ENCODE results near the gene TPR. TPM values are rescaled to one million over a fixed set of nuclear protein-coding genes. Genes with fewer than 3 reads are reported as not detected.
"Not testable (repeated sequence)": the region's sequence is repeated elsewhere in the genome, so short reads cannot be mapped to it uniquely, and the experiment has no call there.

TPR gene
- total RNA-seq, 1 donor, result 68.8 TPM

- Histone ChIP-seq H3K27me3 (ENCODE audit: insufficient read depth, low read length) (no peaks in the 10 kb centered on the region), H3K36me3 (ENCODE audit: insufficient read depth, low read length) (peaks cover 68% of the 10 kb centered on the region), H3K27ac (ENCODE audit: low read depth, low read length) (no peak overlapping the region), H2AFZ (ENCODE audit: low read length) (no peak overlapping the region), H3K4me2 (ENCODE audit: insufficient read depth, low read length) (no peak overlapping the region), H3K79me2 (ENCODE audit: insufficient read depth, low read length) (no peaks in the 10 kb centered on the region), H3K4me1 (ENCODE audit: insufficient read depth, low read length) (no peaks in the 10 kb centered on the region), H4K20me1 (ENCODE audit: insufficient read depth, low read length) (no peaks in the 10 kb centered on the region), H3K4me3 (ENCODE audit: insufficient read depth, low read length) (no peak overlapping the region), H3K9me3 (ENCODE audit: low read depth, low read length) (no peaks in the 10 kb centered on the region)
- TF ChIP-seq CTCF (IDR thresholded peaks at IDR 0.05; ENCODE audit: extremely low read depth, low read depth, low read length), result no peak
- DNase-seq (ENCODE audit: insufficient read length, low spot score, missing footprints), result no peak
Observed at GRCh38 chr1:186390925-186391324, 15.9 kb upstream of the TPR start.

- Histone ChIP-seq H3K36me3 (ENCODE audit: insufficient read depth, low read length) (peaks cover 68% of the 10 kb centered on the region), H3K79me2 (ENCODE audit: insufficient read depth, low read length) (peaks cover 7% of the 10 kb centered on the region)
Observed at GRCh38 chr1:186386725-186387383, 11.8 kb upstream of the TPR start.

GRCh38 chr1:186375929-186376319 is 871 bp upstream of the TPR start:
- Histone ChIP-seq H3K36me3 (ENCODE audit: insufficient read depth, low read length) (peaks cover 29% of the 10 kb centered on the region), H3K4me3 (ENCODE audit: insufficient read depth, low read length) (peak overlapping the region; percentile 89), H3K4me2 (ENCODE audit: insufficient read depth, low read length) (peak overlapping the region; percentile 83), H4K20me1 (ENCODE audit: insufficient read depth, low read length) (peaks cover 6% of the 10 kb centered on the region), H3K27me3 (ENCODE audit: insufficient read depth, low read length) (no peaks in the 10 kb centered on the region), H2AFZ (ENCODE audit: low read length) (peak overlapping the region; percentile 91), H3K4me1 (ENCODE audit: insufficient read depth, low read length) (peaks cover 17% of the 10 kb centered on the region), H3K9me3 (ENCODE audit: low read depth, low read length) (no peaks in the 10 kb centered on the region), H3K79me2 (ENCODE audit: insufficient read depth, low read length) (peaks cover 78% of the 10 kb centered on the region), H3K27ac (ENCODE audit: low read depth, low read length) (peak overlapping the region; percentile 99)
- TF ChIP-seq CTCF (IDR thresholded peaks at IDR 0.05; ENCODE audit: extremely low read depth, low read depth, low read length), result no peak
- DNase-seq (ENCODE audit: insufficient read length, low spot score, missing footprints), result peak; percentile 68

More at GRCh38 chr1:186386725-186387383, 11.8 kb upstream of the TPR start:
- DNase-seq (ENCODE audit: insufficient read length, low spot score, missing footprints), result no peak
- Histone ChIP-seq H2AFZ (ENCODE audit: low read length) (no peak overlapping the region), H3K4me1 (ENCODE audit: insufficient read depth, low read length) (no peaks in the 10 kb centered on the region), H4K20me1 (ENCODE audit: insufficient read depth, low read length) (no peaks in the 10 kb centered on the region), H3K4me3 (ENCODE audit: insufficient read depth, low read length) (no peak overlapping the region), H3K4me2 (ENCODE audit: insufficient read depth, low read length) (no peak overlapping the region), H3K27me3 (ENCODE audit: insufficient read depth, low read length) (no peaks in the 10 kb centered on the region), H3K9me3 (ENCODE audit: low read depth, low read length) (no peaks in the 10 kb centered on the region), H3K27ac (ENCODE audit: low read depth, low read length) (no peak overlapping the region)
- no peak for TF ChIP-seq CTCF (IDR thresholded peaks at IDR 0.05; ENCODE audit: extremely low read depth, low read depth, low read length)

- DNase-seq (ENCODE audit: insufficient read length, low spot score, missing footprints), result no peak
- Histone ChIP-seq H3K36me3 (ENCODE audit: insufficient read depth, low read length) (peaks cover 32% of the 10 kb centered on the region), H3K27ac (ENCODE audit: low read depth, low read length) (peak overlapping the region; percentile 99), H3K79me2 (ENCODE audit: insufficient read depth, low read length) (peaks cover 72% of the 10 kb centered on the region), H3K4me3 (ENCODE audit: insufficient read depth, low read length) (peak overlapping the region; percentile 89), H3K4me2 (ENCODE audit: insufficient read depth, low read length) (peak overlapping the region; percentile 83), H3K9me3 (ENCODE audit: low read depth, low read length) (no peaks in the 10 kb centered on the region), H2AFZ (ENCODE audit: low read length) (peak overlapping the region; percentile 86), H4K20me1 (ENCODE audit: insufficient read depth, low read length) (peaks cover 6% of the 10 kb centered on the region), H3K4me1 (ENCODE audit: insufficient read depth, low read length) (peaks cover 17% of the 10 kb centered on the region), H3K27me3 (ENCODE audit: insufficient read depth, low read length) (no peaks in the 10 kb centered on the region)
- TF ChIP-seq CTCF (IDR thresholded peaks at IDR 0.05; ENCODE audit: extremely low read depth, low read depth, low read length), result no peak
Observed at GRCh38 chr1:186374303-186375151, 526 bp downstream of the TPR start.

- H3K4me1 ChIP-seq (ENCODE audit: insufficient read depth, low read length); H3K4me3 ChIP-seq (ENCODE audit: insufficient read depth, low read length); H3K9me3 ChIP-seq (ENCODE audit: low read depth, low read length); H3K27me3 ChIP-seq (ENCODE audit: insufficient read depth, low read length); DNase-seq (ENCODE audit: insufficient read length, low spot score, missing footprints); H2AFZ ChIP-seq (ENCODE audit: low read length); H3K4me2 ChIP-seq (ENCODE audit: insufficient read depth, low read length); H3K27ac ChIP-seq (ENCODE audit: low read depth, low read length); H3K79me2 ChIP-seq (ENCODE audit: insufficient read depth, low read length); H4K20me1 ChIP-seq (ENCODE audit: insufficient read depth, low read length): not testable (repeated sequence)
- peaks cover 74% of the 10 kb centered on the region for H3K36me3 ChIP-seq (ENCODE audit: insufficient read depth, low read length)
Observed at GRCh38 chr1:186347837-186348691, 27.0 kb downstream of the TPR start.
